Neural progenitor cell (in vitro differentiated cells): ENCODE data around the gene AGO3. TPM values are rescaled to one million over a fixed set of nuclear protein-coding genes. Genes with fewer than 3 reads are reported as not detected.
A peak's percentile ranks its signal among the peaks of the same experiment; 100 is the strongest.

Experiments used
- DNase-seq: peaks from one replicate; pipeline ENCODE4 v3.0.0-alpha.2; 2016; ENCODE audit warnings: low spot score
- H2AFZ ChIP-seq: fragments of 200-600 bp; sonication (generic); replicated peaks from 2 replicates; pipeline ENCODE4 v1.6.1; 2016; ENCODE audit warnings: antibody characterized with exemption
- H3F3A ChIP-seq: fragments of 200-600 bp; sonication (generic); 2 replicates; pipeline ENCODE4 v1.6.1; 2016; ENCODE audit warnings: antibody characterized with exemption, low read depth
- H3K27ac ChIP-seq: fragments of 200-600 bp; sonication (generic); 2 replicates; pipeline ENCODE4 v1.5.1; 2016; ENCODE audit warnings: mild to moderate bottlenecking
- H3K27me3 ChIP-seq: fragments of 200-600 bp; sonication (generic); 2 replicates; pipeline ENCODE4 v1.6.1; 2016; ENCODE audit warnings: mild to moderate bottlenecking, moderate library complexity
- H3K36me3 ChIP-seq: fragments of 200-600 bp; sonication (generic); 2 replicates; pipeline ENCODE4 v1.5.1; 2016
- H3K4me1 ChIP-seq: fragments of 200-600 bp; sonication (generic); 2 replicates; pipeline ENCODE4 v1.6.1; 2016; ENCODE audit warnings: mixed run types
- H3K4me2 ChIP-seq: fragments of 200-600 bp; sonication (generic); 2 replicates; pipeline ENCODE4 v1.6.1; 2016
- H3K4me3 ChIP-seq: fragments of 200-600 bp; sonication (generic); 2 replicates; pipeline ENCODE4 v1.5.1; 2016
- H3K79me2 ChIP-seq: fragments of 200-600 bp; sonication (generic); 2 replicates; pipeline ENCODE4 v1.6.1; 2016; ENCODE audit warnings: low read depth
- H3K9ac ChIP-seq: fragments of 200-600 bp; sonication (generic); 2 replicates; pipeline ENCODE4 v1.6.1; 2016
- H3K9me3 ChIP-seq: fragments of 200-600 bp; sonication (generic); 2 replicates; pipeline ENCODE4 v1.5.1; 2016; ENCODE audit warnings: low read depth
- H4K20me1 ChIP-seq: fragments of 200-600 bp; sonication (generic); 2 replicates; pipeline ENCODE4 v1.6.1; 2016; ENCODE audit warnings: low read depth
- H3K27ac Mint-ChIP-seq: 3 replicates; pipeline ENCODE4 v1.8.0; 2021; ENCODE audit warnings: mixed read lengths
- H3K27me3 Mint-ChIP-seq: 2 replicates; pipeline ENCODE4 v1.8.0; 2022; ENCODE audit warnings: low read depth, mild to moderate bottlenecking, inconsistent platforms, moderate library complexity, mixed read lengths; ENCODE audit not compliant: insufficient read depth
- H3K36me3 Mint-ChIP-seq: 3 replicates; pipeline ENCODE4 v1.8.0; 2021; ENCODE audit warnings: mixed read lengths
- H3K4me1 Mint-ChIP-seq: 3 replicates; pipeline ENCODE4 v1.8.0; 2021; ENCODE audit warnings: mixed read lengths
- H3K4me3 Mint-ChIP-seq: 3 replicates; pipeline ENCODE4 v1.8.0; 2021; ENCODE audit warnings: mild to moderate bottlenecking, moderate library complexity, mixed read lengths
- H3K9me3 Mint-ChIP-seq: 3 replicates; pipeline ENCODE4 v1.8.0; 2020; ENCODE audit warnings: mixed read lengths
- CTCF ChIP-seq: fragments of 200-600 bp; sonication (generic); IDR thresholded peaks from 2 replicates; pipeline ENCODE4 v1.5.1; 2017; ENCODE audit warnings: antibody characterized with exemption, mild to moderate bottlenecking
- EZH2 ChIP-seq: fragments of 200-600 bp; sonication (generic); IDR thresholded peaks from 2 replicates; pipeline ENCODE4 v1.6.1; 2017; ENCODE audit warnings: antibody characterized with exemption, mild to moderate bottlenecking, moderate library complexity
- EZH2phosphoT487 ChIP-seq: fragments of 200-600 bp; sonication (generic); IDR thresholded peaks from 2 replicates; pipeline ENCODE4 v1.6.1; 2017; ENCODE audit warnings: antibody characterized with exemption
- total RNA-seq: library from RNA; depleted of rRNA; stranded (reverse); fragments of >200 nt; gene quantifications from 2 replicates; pipeline ENCODE4 v1.2.3, GENCODE V29; 2015; ENCODE audit warnings: low replicate concordance

The AGO3 gene
- 28.2 and 45.2 TPM in 2 replicates for total RNA-seq

GRCh38 chr1:35930593-35931445 is at the start of gene AGO3:
TSS of gene AGO3 (plus strand) at chr1:35931105. CDS start at chr1:35931427, 322 bp downstream.
- Histone ChIP-seq H4K20me1 (peaks cover 23% of the 10 kb centered on the region), H2AFZ (peak within 1 kb of the TSS; percentile 88), H3K9me3 (no peaks in the 10 kb centered on the region), H3F3A (peaks cover 34% of the 10 kb centered on the region), H3K27me3 (no peaks in the 10 kb centered on the region), H3K4me2 (peak within 1 kb of the TSS; percentile 79), H3K27ac (peak within 1 kb of the TSS; percentile 92), H3K79me2 (peaks cover 46% of the 10 kb centered on the region), H3K4me3 (peak within 1 kb of the TSS; percentile 94), H3K4me1 (peaks cover 21% of the 10 kb centered on the region), H3K9ac (peak within 1 kb of the TSS; percentile 59), H3K36me3 (no peaks in the 10 kb centered on the region)
- H3K9me3 Mint-ChIP-seq = no peaks in the 10 kb centered on the region
- peak; percentile 89 for DNase-seq
- H3K27me3 Mint-ChIP-seq = no peaks in the 10 kb centered on the region
- H3K4me1 Mint-ChIP-seq = peaks cover 38% of the 10 kb centered on the region
- H3K36me3 Mint-ChIP-seq = no peaks in the 10 kb centered on the region
- peak within 1 kb of the TSS; percentile 89 for H3K27ac Mint-ChIP-seq
- peak within 1 kb of the TSS; percentile 96 for H3K4me3 Mint-ChIP-seq
- TF ChIP-seq EZH2 (no peak), CTCF (no peak), EZH2phosphoT487 (no peak)

- no peak for TF ChIP-seq EZH2phosphoT487
- TF ChIP-seq CTCF = no peak
- TF ChIP-seq EZH2 = no peak
- H3K9ac ChIP-seq = no peak overlapping the region
- Mint-ChIP-seq H3K4me3 (peak overlapping the region; percentile 77), H3K27ac (no peak overlapping the region), H3K36me3 (no peaks in the 10 kb centered on the region), H3K9me3 (no peaks in the 10 kb centered on the region), H3K27me3 (peaks cover 5% of the 10 kb centered on the region), H3K4me1 (peaks cover 33% of the 10 kb centered on the region)
- no peaks in the 10 kb centered on the region for H3K27me3 ChIP-seq
- peaks cover 26% of the 10 kb centered on the region for H3K4me1 ChIP-seq
- no peak overlapping the region for H3K4me2 ChIP-seq
- H3K79me2 ChIP-seq = peaks cover 34% of the 10 kb centered on the region
- DNase-seq = no peak
- no peaks in the 10 kb centered on the region for H3K9me3 ChIP-seq
- H3K4me3 ChIP-seq = no peak overlapping the region
- H4K20me1 ChIP-seq = peaks cover 44% of the 10 kb centered on the region
- no peak overlapping the region for H3K27ac ChIP-seq
- peaks cover 34% of the 10 kb centered on the region for H3F3A ChIP-seq
- H2AFZ ChIP-seq = no peak overlapping the region
- H3K36me3 ChIP-seq = no peaks in the 10 kb centered on the region
Measured at GRCh38 chr1:35881850-35882273, 49.0 kb upstream of the AGO3 start.

- Mint-ChIP-seq H3K27ac (peak overlapping the region; percentile 23), H3K4me1 (peaks cover 40% of the 10 kb centered on the region), H3K36me3 (no peaks in the 10 kb centered on the region), H3K27me3 (peaks cover 5% of the 10 kb centered on the region), H3K9me3 (no peaks in the 10 kb centered on the region), H3K4me3 (peak overlapping the region; percentile 77)
- Histone ChIP-seq H3K36me3 (no peaks in the 10 kb centered on the region), H3K27ac (no peak overlapping the region), H3K79me2 (peaks cover 41% of the 10 kb centered on the region), H3K4me1 (peaks cover 33% of the 10 kb centered on the region), H3K9ac (no peak overlapping the region), H2AFZ (no peak overlapping the region), H3K27me3 (no peaks in the 10 kb centered on the region), H4K20me1 (peaks cover 45% of the 10 kb centered on the region), H3K4me3 (peak overlapping the region; percentile 88), H3K9me3 (no peaks in the 10 kb centered on the region), H3K4me2 (peak overlapping the region; percentile 27), H3F3A (peaks cover 41% of the 10 kb centered on the region)
- no peak for TF ChIP-seq CTCF
- TF ChIP-seq EZH2 = no peak
- no peak for TF ChIP-seq EZH2phosphoT487
- DNase-seq = no peak
Measured at GRCh38 chr1:35882586-35882944, 48.3 kb upstream of the AGO3 start.
